Hematopoietic multipotent progenitor cell treated with erythropoietin and hydrocortisone succinate and interleukin-3 and kit ligand, for 6 days (in vitro differentiated cells): ENCODE results near the gene NIPA2.

Experiments
- DNase-seq: peaks from one replicate; pipeline ENCODE4 v3.0.0-alpha.2; 2015

NIPA2 gene

GRCh38 chr15:22878103-22878502 is 39.6 kb downstream of the NIPA2 start:
- DNase-seq, result no peak

- DNase-seq, result no peak
These were observed 41.9 kb downstream of the NIPA2 start for GRCh38 chr15:22880068-22880980.

GRCh38 chr15:22880981-22881738 is 42.7 kb downstream of the NIPA2 start:
- no peak for DNase-seq

GRCh38 chr15:22881739-22882440 is 43.4 kb downstream of the NIPA2 start:
- no peak for DNase-seq

GRCh38 chr15:22883196-22883595 is 44.7 kb downstream of the NIPA2 start:
- no peak for DNase-seq

GRCh38 chr15:22884344-22884743 is 45.9 kb downstream of the NIPA2 start:
- DNase-seq, result no peak

- no peak for DNase-seq
These were observed 46.7 kb downstream of the NIPA2 start for GRCh38 chr15:22885120-22885519.

- no peak for DNase-seq
These were observed 48.9 kb downstream of the NIPA2 start for GRCh38 chr15:22887157-22887951.

GRCh38 chr15:22888120-22888859 is 49.8 kb downstream of the NIPA2 start:
- no peak for DNase-seq

- DNase-seq, result no peak
These were observed 50.8 kb downstream of the NIPA2 start for GRCh38 chr15:22889146-22889818.

GRCh38 chr15:22890296-22890695 is 51.8 kb downstream of the NIPA2 start:
- no peak for DNase-seq

GRCh38 chr15:22891426-22892210 is 53.2 kb downstream of the NIPA2 start:
- no peak for DNase-seq

GRCh38 chr15:22892333-22892732 is 53.9 kb downstream of the NIPA2 start:
- no peak for DNase-seq

- no peak for DNase-seq
These were observed 54.6 kb downstream of the NIPA2 start for GRCh38 chr15:22893081-22893480.

- no peak for DNase-seq
These were observed 55.4 kb downstream of the NIPA2 start for GRCh38 chr15:22893881-22894280.

- DNase-seq, result peak; percentile 34
These were observed 57.2 kb downstream of the NIPA2 start for GRCh38 chr15:22895465-22896190.

- DNase-seq, result no peak
These were observed 63.6 kb downstream of the NIPA2 start for GRCh38 chr15:22902046-22902445.

- DNase-seq, result no peak
These were observed 64.1 kb downstream of the NIPA2 start for GRCh38 chr15:22902578-22902977.

GRCh38 chr15:22902981-22903380 is 64.5 kb downstream of the NIPA2 start:
- no peak for DNase-seq

GRCh38 chr15:22903427-22903826 is 65.0 kb downstream of the NIPA2 start:
- no peak for DNase-seq
